ENCODE data around the gene CCKAR.

Gene CCKAR

GRCh38 chr4:26458157-26458561, 32.1 kb downstream of the CCKAR start:
- DNase-seq: no peak

- no peak for DNase-seq
These were observed 32.9 kb downstream of the CCKAR start for GRCh38 chr4:26457412-26457811.

- no peak for DNase-seq
These were observed 34.7 kb downstream of the CCKAR start for GRCh38 chr4:26455571-26455970.

- no peak for DNase-seq
These were observed 35.3 kb downstream of the CCKAR start for GRCh38 chr4:26454961-26455360.

GRCh38 chr4:26452565-26453531, 37.4 kb downstream of the CCKAR start:
- peak; percentile 99 for DNase-seq

GRCh38 chr4:26451597-26451996, 38.7 kb downstream of the CCKAR start:
- no peak for DNase-seq

- peak; percentile 50 for DNase-seq
These were observed 39.9 kb downstream of the CCKAR start for GRCh38 chr4:26450418-26450817.

- DNase-seq: no peak
These were observed 42.9 kb downstream of the CCKAR start for GRCh38 chr4:26447378-26447777.

GRCh38 chr4:26441771-26442170, 48.5 kb downstream of the CCKAR start:
- DNase-seq: no peak

GRCh38 chr4:26441102-26441501, 49.2 kb downstream of the CCKAR start:
- no peak for DNase-seq

GRCh38 chr4:26434030-26434639, 56.1 kb downstream of the CCKAR start:
- DNase-seq: no peak

GRCh38 chr4:26433556-26433955, 56.7 kb downstream of the CCKAR start:
- DNase-seq: no peak

GRCh38 chr4:26432419-26432818, 57.9 kb downstream of the CCKAR start:
- no peak for DNase-seq

GRCh38 chr4:26431461-26432180, 58.7 kb downstream of the CCKAR start:
- DNase-seq: no peak
